Prostate gland (tissue), 2 donors: Measurements from ENCODE around the gene AGAP6.
"Not testable (repeated sequence)": the region's sequence is repeated elsewhere in the genome, so short reads cannot be mapped to it uniquely, and the experiment has no call there.

Experiments used
- POLR2A ChIP-seq: fragments of 450-650 bp; IDR thresholded peaks from one replicate; pipeline ENCODE4 v1.6.1; 2016; ENCODE audit warnings: antibody characterized with exemption, mild to moderate bottlenecking
- POLR2AphosphoS5 ChIP-seq: sonication (generic); formaldehyde crosslinking; IDR thresholded peaks from one replicate; pipeline ENCODE4 v1.6.1; 2017; ENCODE audit warnings: antibody characterized with exemption
- TF ChIP-seq, protein P1 (sequence below), 4 experiments: fragments of 200-600 bp in 2 of 4; fragments of 450-650 bp in 2 of 4; sonication (generic) in 2 of 4; IDR thresholded peaks; 1 replicate in 3 of 4; 2 replicates in 1 of 4; pipeline ENCODE4 v1.5.1; 2016 to 2019; ENCODE audit warnings: antibody characterized with exemption in 4 of 4, mild to moderate bottlenecking in 2 of 4, moderate library complexity in 2 of 4

DNA sequence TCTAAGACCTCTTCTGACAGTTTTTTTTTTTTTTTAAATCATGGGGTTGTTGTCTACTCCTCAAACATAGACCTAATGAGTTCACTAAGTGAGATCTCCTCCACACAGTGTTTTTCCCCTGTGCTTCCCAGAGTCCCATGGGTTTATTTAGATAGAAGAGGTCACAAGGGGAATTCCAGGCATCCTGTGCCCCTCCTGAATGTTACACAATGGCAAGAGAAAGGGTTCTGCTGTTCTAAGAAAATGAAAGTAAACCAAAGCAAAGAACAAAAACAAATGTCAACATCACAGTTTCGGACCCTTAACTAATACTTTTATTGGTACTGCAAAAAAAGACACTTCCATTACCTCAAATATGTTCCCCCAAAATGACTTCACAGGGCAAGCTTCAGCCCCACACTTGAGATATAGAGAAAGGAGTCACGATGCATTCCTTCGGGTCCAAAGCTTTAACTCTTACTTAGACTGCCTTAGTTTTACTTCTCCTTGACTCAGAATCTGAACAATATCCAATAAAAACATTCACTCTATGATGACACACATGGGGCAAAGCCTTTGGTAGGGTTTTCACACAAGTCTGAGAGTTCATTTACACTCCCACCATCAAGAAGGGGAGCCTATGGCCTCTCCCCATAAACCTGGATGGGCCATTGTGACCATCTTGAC lies 63.9 kb downstream of the AGAP6 start:
- TF ChIP-seq, protein P1, sequence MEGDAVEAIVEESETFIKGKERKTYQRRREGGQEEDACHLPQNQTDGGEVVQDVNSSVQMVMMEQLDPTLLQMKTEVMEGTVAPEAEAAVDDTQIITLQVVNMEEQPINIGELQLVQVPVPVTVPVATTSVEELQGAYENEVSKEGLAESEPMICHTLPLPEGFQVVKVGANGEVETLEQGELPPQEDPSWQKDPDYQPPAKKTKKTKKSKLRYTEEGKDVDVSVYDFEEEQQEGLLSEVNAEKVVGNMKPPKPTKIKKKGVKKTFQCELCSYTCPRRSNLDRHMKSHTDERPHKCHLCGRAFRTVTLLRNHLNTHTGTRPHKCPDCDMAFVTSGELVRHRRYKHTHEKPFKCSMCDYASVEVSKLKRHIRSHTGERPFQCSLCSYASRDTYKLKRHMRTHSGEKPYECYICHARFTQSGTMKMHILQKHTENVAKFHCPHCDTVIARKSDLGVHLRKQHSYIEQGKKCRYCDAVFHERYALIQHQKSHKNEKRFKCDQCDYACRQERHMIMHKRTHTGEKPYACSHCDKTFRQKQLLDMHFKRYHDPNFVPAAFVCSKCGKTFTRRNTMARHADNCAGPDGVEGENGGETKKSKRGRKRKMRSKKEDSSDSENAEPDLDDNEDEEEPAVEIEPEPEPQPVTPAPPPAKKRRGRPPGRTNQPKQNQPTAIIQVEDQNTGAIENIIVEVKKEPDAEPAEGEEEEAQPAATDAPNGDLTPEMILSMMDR (IDR thresholded peaks at IDR 0.05), result not testable (repeated sequence)
- TF ChIP-seq POLR2A, POLR2AphosphoS5: not testable (repeated sequence)
